K562 treated with DMSO at 1 percent for 4 hours (cell line): ENCODE measurements around the gene ZNF276. TPM values are rescaled to one million over a fixed set of nuclear protein-coding genes. Genes with fewer than 3 reads are reported as not detected.

Source experiments
- total RNA-seq: library from RNA; unstranded; fragments of 300-600 nt; gene quantifications from 2 replicates; pipeline ENCODE4 v1.2.3, GENCODE V29; 2022; ENCODE audit not compliant: insufficient read depth

Gene ZNF276
- total RNA-seq = 12.6 and 17.9 TPM in 2 replicates

GRCh38 chr16:89720813-89721545 lies at the start of gene ZNF276, which contains the start of gene VPS9D1:
ZNF276 (plus strand) TSS chr16:89721537; CDS start chr16:89721641, 104 bp downstream.
VPS9D1 (minus strand) TSS chr16:89720898; CDS start chr16:89720861, 37 bp downstream.

GRCh38 chr16:89686520-89687091 lies 34.7 kb upstream of the ZNF276 start, which contains the start of gene CDK10:
CDK10 (plus strand) TSS chr16:89686689; CDS start chr16:89686711, 22 bp downstream.

GRCh38 chr16:89701425-89702406 lies 19.6 kb upstream of the ZNF276 start, which contains the start of gene SPATA2L:
SPATA2L (minus strand) TSS chr16:89701705; CDS start chr16:89701232, 473 bp downstream.

Other genes starting within 250 kb of the ZNF276 start
- 123 and 133 TPM in 2 replicates for gene ANKRD11, start 231.0 kb upstream of the ZNF276 start, total RNA-seq
- gene SPG7, start 213.1 kb upstream of the ZNF276 start, total RNA-seq = 40.2 and 40.6 TPM in 2 replicates
- gene RPL13, start 160.9 kb upstream of the ZNF276 start, total RNA-seq = 12,260 and 12,488 TPM in 2 replicates
- gene CPNE7, start 145.8 kb upstream of the ZNF276 start, total RNA-seq = 4.5 and 11.7 TPM in 2 replicates
- gene DPEP1, start 107.9 kb upstream of the ZNF276 start, total RNA-seq = not detected in 2 replicates
- gene CHMP1A, start 63.8 kb upstream of the ZNF276 start, total RNA-seq = 64.1 and 66.4 TPM in 2 replicates
- gene SPATA33, start 63.7 kb upstream of the ZNF276 start, total RNA-seq = 6.8 and 10.6 TPM in 2 replicates
- 20.9 and 29.9 TPM in 2 replicates for gene CDK10, start 34.8 kb upstream of the ZNF276 start, total RNA-seq
- 7.7 and 8.0 TPM in 2 replicates for gene SPATA2L, start 19.8 kb upstream of the ZNF276 start, total RNA-seq
- gene VPS9D1, start 639 bp upstream of the ZNF276 start, total RNA-seq = 11.8 and 13.3 TPM in 2 replicates
- 19.7 and 30.2 TPM in 2 replicates for gene FANCA, start 95.1 kb downstream of the ZNF276 start, total RNA-seq
- gene SPIRE2, start 106.9 kb downstream of the ZNF276 start, total RNA-seq = 5.1 and 8.7 TPM in 2 replicates
- gene TCF25, start 152.1 kb downstream of the ZNF276 start, total RNA-seq = 74.7 and 82.2 TPM in 2 replicates
- 2.3 and 6.4 TPM in 2 replicates for gene MC1R, start 197.3 kb downstream of the ZNF276 start, total RNA-seq
- gene TUBB3, start 201.8 kb downstream of the ZNF276 start, total RNA-seq = 14.6 and 21.3 TPM in 2 replicates
- 75.7 and 76.8 TPM in 2 replicates for gene DEF8, start 227.2 kb downstream of the ZNF276 start, total RNA-seq